Measurements from ENCODE around the gene COL6A3. TPM values are rescaled to one million over a fixed set of nuclear protein-coding genes. Genes with fewer than 3 reads are reported as not detected.

The COL6A3 gene, protein sequence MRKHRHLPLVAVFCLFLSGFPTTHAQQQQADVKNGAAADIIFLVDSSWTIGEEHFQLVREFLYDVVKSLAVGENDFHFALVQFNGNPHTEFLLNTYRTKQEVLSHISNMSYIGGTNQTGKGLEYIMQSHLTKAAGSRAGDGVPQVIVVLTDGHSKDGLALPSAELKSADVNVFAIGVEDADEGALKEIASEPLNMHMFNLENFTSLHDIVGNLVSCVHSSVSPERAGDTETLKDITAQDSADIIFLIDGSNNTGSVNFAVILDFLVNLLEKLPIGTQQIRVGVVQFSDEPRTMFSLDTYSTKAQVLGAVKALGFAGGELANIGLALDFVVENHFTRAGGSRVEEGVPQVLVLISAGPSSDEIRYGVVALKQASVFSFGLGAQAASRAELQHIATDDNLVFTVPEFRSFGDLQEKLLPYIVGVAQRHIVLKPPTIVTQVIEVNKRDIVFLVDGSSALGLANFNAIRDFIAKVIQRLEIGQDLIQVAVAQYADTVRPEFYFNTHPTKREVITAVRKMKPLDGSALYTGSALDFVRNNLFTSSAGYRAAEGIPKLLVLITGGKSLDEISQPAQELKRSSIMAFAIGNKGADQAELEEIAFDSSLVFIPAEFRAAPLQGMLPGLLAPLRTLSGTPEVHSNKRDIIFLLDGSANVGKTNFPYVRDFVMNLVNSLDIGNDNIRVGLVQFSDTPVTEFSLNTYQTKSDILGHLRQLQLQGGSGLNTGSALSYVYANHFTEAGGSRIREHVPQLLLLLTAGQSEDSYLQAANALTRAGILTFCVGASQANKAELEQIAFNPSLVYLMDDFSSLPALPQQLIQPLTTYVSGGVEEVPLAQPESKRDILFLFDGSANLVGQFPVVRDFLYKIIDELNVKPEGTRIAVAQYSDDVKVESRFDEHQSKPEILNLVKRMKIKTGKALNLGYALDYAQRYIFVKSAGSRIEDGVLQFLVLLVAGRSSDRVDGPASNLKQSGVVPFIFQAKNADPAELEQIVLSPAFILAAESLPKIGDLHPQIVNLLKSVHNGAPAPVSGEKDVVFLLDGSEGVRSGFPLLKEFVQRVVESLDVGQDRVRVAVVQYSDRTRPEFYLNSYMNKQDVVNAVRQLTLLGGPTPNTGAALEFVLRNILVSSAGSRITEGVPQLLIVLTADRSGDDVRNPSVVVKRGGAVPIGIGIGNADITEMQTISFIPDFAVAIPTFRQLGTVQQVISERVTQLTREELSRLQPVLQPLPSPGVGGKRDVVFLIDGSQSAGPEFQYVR (N-terminal part only)
- 81.9 and 124 TPM in 2 replicates for total RNA-seq

DNA sequence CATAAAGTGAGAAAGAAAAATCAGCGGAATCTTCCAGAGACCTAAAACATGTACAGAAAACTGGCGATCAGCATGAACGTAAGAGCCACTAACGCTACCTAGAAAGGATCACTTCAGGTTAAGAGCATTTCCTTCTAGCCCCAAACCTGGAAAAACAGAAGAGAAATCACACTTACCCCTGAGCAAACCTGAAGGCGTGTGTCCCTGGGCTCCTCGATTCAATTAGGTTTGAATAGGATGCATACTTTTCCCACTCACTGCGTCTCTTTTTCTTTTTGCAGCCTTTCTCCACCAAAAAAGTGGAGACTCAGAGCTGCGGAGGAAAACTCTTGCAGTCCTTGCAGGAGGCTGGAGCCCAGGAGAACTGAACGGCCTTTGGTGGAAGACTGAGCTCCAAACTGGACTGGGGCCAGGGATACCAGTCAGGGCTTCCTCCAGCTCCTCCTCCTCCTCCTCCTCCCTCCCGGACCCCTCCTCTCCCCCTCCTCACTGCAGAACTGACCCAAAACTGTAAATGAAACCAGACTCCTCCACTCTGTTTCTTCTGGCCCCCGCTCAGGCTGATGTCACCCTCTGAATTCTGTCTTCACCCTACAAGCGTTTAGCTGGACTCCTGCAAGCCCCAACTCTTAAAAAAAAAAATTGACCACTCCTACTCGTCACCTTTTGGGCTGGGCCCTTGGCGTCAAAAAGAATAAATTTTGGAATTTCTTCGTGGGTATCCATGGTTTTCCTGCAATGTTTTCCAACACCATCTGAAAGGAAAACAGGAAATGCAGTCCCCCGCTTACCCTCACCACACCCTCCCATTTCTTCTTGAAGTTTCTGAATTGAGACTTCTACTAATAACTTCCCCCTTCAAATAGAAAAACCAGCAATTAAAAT is at the start of gene COL6A3:
COL6A3 (minus strand) TSS at position 388 of the 885 bp plus-strand sequence. CDS start 17,347 bp downstream, outside the sequence.
- no peak for DNase-seq (ENCODE audit: low read depth)
- Histone ChIP-seq H3K4me3 (ENCODE audit: low read depth, low read length) (peak within 1 kb of the TSS; percentile 31), H3K27me3 (ENCODE audit: control insufficient read depth, insufficient read depth, low read length) (peaks cover 8% of the 10 kb centered on the region), H3K36me3 (ENCODE audit: control insufficient read depth, insufficient read depth, low read length) (no peaks in the 10 kb centered on the region)
- TF ChIP-seq, protein P1, sequence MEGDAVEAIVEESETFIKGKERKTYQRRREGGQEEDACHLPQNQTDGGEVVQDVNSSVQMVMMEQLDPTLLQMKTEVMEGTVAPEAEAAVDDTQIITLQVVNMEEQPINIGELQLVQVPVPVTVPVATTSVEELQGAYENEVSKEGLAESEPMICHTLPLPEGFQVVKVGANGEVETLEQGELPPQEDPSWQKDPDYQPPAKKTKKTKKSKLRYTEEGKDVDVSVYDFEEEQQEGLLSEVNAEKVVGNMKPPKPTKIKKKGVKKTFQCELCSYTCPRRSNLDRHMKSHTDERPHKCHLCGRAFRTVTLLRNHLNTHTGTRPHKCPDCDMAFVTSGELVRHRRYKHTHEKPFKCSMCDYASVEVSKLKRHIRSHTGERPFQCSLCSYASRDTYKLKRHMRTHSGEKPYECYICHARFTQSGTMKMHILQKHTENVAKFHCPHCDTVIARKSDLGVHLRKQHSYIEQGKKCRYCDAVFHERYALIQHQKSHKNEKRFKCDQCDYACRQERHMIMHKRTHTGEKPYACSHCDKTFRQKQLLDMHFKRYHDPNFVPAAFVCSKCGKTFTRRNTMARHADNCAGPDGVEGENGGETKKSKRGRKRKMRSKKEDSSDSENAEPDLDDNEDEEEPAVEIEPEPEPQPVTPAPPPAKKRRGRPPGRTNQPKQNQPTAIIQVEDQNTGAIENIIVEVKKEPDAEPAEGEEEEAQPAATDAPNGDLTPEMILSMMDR (IDR thresholded peaks at IDR 0.05; ENCODE audit: insufficient read depth, low read length, poor library complexity, severe bottlenecking), result no peak

DNA sequence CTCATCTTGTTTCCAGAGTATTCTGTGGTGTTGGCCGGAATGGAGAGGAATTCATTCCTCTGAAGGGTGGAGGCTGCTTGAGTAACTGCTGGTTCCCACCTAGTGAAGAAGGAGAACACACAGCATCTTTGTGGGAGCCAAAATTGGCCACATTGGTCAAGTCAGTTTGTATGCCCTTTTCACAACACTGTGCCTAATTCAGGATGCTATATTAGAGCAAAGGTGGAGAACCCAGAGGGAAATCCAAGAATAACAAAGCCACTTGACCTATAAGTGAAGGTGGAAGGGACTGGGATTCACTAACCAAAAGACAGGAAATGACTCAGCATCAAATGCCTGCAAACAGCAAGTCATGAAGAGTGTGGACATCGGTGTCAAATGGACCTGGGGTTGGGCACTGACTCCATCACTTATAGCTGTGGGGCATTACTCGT is 45.8 kb upstream of the COL6A3 start:
- Histone ChIP-seq H3K27me3 (ENCODE audit: control insufficient read depth, insufficient read depth, low read length) (no peaks in the 10 kb centered on the region), H3K36me3 (ENCODE audit: control insufficient read depth, insufficient read depth, low read length) (no peaks in the 10 kb centered on the region), H3K4me3 (ENCODE audit: low read depth, low read length) (no peak overlapping the region)
- TF ChIP-seq, protein P1 (IDR thresholded peaks at IDR 0.05; ENCODE audit: insufficient read depth, low read length, poor library complexity, severe bottlenecking), result no peak
- no peak for DNase-seq (ENCODE audit: low read depth)

DNA sequence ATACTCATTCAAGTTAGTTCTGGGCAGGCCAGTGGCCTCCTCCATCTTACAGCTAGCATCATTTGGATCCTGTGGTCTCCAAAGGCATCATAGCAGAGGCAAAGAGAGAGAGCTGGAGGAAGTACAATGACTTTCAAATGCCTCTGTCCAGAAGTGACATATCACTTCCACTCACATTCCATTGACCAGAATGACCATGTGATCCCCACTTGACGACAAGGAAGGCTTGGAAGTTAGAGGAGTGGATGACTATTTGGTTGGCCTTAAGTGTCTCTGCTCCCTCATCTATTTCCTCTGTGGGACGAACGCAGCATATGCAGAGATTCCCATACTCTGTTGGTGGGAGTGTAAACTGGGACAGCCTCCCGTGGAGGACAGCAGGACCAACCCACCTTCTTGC is 45.3 kb upstream of the COL6A3 start:
- H3K4me3 ChIP-seq (ENCODE audit: low read depth, low read length), result no peak overlapping the region
- no peaks in the 10 kb centered on the region for H3K27me3 ChIP-seq (ENCODE audit: control insufficient read depth, insufficient read depth, low read length)
- TF ChIP-seq, protein P1 (IDR thresholded peaks at IDR 0.05; ENCODE audit: insufficient read depth, low read length, poor library complexity, severe bottlenecking), result no peak
- no peaks in the 10 kb centered on the region for H3K36me3 ChIP-seq (ENCODE audit: control insufficient read depth, insufficient read depth, low read length)
- DNase-seq (ENCODE audit: low read depth), result no peak

DNA sequence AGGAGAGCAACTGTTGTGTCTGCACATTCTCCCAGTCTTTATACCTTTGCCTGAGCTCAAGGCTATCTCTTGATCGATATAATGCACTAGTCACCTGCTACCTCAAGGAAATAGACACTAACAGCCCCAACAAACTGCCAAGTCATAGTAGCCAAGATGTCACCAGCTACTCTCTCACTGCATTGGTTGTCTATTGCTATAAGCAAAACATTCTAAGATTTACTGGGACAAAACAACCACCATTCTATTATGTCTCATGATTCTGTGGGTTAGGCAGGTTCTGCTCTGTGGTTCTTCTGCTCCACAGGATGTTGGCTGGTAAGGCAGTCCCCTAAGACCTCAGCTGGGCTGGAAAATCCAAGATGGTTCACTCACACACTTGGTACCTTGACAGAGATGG is 44.6 kb upstream of the COL6A3 start:
- Histone ChIP-seq H3K36me3 (ENCODE audit: control insufficient read depth, insufficient read depth, low read length) (no peaks in the 10 kb centered on the region), H3K4me3 (ENCODE audit: low read depth, low read length) (no peak overlapping the region), H3K27me3 (ENCODE audit: control insufficient read depth, insufficient read depth, low read length) (no peaks in the 10 kb centered on the region)
- DNase-seq (ENCODE audit: low read depth), result no peak
- TF ChIP-seq, protein P1 (IDR thresholded peaks at IDR 0.05; ENCODE audit: insufficient read depth, low read length, poor library complexity, severe bottlenecking), result no peak
